Activated CD8-positive, alpha-beta memory T cell treated with anti-CD3 and anti-CD28 coated beads for 36 hours (primary cell): Measurements from ENCODE around the gene DIAPH3. TPM values are rescaled to one million over a fixed set of nuclear protein-coding genes. Genes with fewer than 3 reads are reported as not detected.

Experiments used
- CTCF ChIA-PET: fragments of 350-600 bp; sonication (Branson Sonifier 250); formaldehyde crosslinking; loops from one replicate; lab custom pipeline; 2021; ENCODE audit warnings: antibody characterized with exemption; lab: Charles Lee
- POLR2A ChIA-PET: fragments of 350-600 bp; sonication (Branson Sonifier 250); formaldehyde crosslinking; loops from one replicate; lab custom pipeline; 2021; ENCODE audit warnings: antibody characterized with exemption; lab: Charles Lee
- total RNA-seq, 2 experiments: library from RNA; stranded (reverse); gene quantifications; one replicate each; pipeline ENCODE4 v1.2.3, GENCODE V29; 2021

Gene DIAPH3
- total RNA-seq, 2 experiments from 2014 or later = 18.8 to 19.0 TPM

DNA sequence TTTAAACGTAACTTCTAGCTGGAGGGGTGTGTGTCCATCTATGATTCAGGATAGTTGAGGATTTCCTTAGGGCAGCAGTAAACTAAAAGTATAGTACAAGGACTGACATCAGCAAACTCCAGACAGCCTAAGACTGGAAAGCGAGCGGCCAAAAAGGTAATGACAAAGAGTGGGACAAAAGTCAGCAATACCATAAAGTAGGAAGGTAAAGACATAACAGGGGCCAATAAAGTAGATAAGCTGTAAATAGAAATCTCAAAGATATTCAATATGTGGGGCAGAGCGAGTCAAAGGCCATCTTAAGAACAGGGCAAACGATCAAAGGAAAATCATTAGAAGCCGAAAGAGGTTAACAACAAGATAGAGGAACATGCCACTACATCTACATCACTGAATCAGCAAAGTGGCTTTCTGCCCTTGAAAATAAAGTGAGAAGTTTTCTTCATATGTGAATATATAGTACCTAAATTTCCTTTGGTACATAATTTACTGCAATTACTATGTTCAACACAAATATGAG, 167.2 kb downstream of the DIAPH3 start:
- CTCF ChIA-PET = no interaction called here
- POLR2A ChIA-PET = no interaction called here

GRCh38 chr13:59991395-59991794, 172.3 kb downstream of the DIAPH3 start:
- ChIA-PET CTCF (no interaction called here), POLR2A (no interaction called here)

DNA sequence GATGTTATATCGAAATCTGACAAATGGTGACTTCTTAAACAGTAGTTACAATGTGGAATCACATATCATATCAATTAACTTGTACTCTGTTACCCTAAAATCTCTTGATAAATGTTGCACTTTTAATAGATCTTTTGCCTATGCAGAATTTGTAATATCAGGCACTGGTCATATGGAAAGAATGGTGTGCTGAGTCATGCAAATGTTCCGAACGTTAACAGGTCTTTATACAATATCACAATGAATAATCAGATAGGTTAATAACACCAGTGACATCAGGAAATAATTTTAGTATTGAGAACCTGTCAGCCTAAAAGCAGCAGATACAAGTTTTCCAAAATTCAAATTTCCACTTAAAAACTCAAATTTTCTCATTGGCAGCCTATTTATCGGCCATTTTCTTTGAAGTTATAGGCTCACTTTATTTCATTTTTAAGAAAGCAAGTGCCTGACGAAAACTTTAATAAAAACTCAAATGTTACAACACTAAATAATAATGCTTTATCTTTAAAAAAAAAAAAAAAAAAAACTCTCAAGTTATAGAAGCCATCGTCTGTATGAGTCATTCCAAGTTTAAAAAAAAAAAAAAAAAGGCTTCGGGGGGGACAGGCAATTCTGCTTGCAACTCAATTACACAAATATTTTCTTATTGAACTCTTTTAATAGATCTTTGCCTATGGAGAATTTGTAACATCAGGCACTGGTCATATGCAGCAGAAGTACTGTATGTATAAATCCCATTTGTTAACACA, 180.9 kb downstream of the DIAPH3 start:
- ChIA-PET POLR2A (no interaction called here), CTCF (no interaction called here)

DNA sequence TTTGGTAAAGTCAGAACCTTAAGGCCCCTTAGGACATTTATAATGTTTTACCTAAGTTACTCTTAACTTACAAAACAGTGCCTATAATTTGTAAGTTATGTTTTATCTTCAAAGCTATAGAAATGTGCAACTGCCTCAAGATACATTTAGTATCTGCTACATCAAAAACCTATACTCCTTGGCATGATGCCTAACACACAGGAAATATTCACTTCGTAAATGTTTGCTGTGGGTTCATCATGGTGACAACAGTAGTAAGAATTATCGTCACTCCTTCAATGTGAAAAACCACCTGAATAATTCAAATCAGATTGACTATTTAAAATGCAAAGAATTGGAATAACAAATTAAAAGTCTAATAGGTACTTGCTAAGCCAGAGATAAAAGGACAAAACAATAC, 184.1 kb downstream of the DIAPH3 start:
- ChIA-PET POLR2A (no interaction called here), CTCF (no interaction called here)

GRCh38 chr13:59978862-59979261, 184.9 kb downstream of the DIAPH3 start:
- CTCF ChIA-PET = no interaction called here
- POLR2A ChIA-PET = no interaction called here

DNA sequence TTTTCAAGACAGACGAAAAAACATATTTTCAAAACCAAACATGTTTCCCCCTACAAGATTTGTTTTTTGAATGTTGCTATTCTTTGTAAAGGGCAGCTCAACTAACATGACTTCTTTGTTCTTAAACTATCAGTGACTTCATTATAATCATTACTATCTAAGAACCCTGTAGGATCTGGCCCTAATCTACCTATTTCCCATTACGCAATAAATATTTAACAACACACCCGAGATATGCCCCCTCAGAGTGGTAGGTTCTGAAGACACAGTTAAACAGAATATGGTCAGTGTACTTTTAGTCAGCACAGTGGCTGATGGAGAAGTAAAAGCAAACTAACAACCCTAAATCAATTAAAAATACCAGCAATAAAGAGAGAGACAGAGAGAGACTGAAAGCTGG, 186.9 kb downstream of the DIAPH3 start:
- CTCF ChIA-PET = no interaction called here
- POLR2A ChIA-PET = no interaction called here

- POLR2A ChIA-PET = no interaction called here
- CTCF ChIA-PET = no interaction called here
Measured at GRCh38 chr13:59975807-59976435, 187.8 kb downstream of the DIAPH3 start.

DNA sequence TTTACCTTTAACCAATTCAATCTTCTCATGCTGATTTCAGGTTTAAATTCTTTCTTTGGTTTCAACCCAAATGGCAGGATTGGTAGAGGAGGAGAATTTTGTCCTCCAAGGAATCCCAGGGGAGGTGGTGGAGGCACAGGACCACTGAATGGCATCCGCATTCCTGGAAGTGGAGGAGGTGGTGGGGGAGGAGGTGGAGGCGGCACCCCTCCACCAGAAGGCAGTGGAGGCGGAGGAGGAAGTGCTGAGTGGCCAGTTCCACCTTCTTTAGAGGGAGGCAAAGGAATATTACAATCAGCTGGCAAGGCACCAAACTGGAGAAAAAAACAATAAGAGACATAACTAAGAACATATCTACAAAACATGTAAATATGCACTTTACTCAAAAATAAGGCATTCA, 192.9 kb downstream of the DIAPH3 start:
- ChIA-PET POLR2A (no interaction called here), CTCF (no interaction called here)

GRCh38 chr13:59963827-59964226, 199.9 kb downstream of the DIAPH3 start:
- CTCF ChIA-PET = no interaction called here
- POLR2A ChIA-PET = no interaction called here

- ChIA-PET CTCF (no interaction called here), POLR2A (no interaction called here)
Measured at GRCh38 chr13:59963383-59963782, 200.3 kb downstream of the DIAPH3 start.

- ChIA-PET POLR2A (no interaction called here), CTCF (no interaction called here)
Measured at GRCh38 chr13:59962343-59962742, 201.4 kb downstream of the DIAPH3 start.

GRCh38 chr13:59960683-59961082, 203.0 kb downstream of the DIAPH3 start:
- CTCF ChIA-PET = no interaction called here
- POLR2A ChIA-PET = no interaction called here

DNA sequence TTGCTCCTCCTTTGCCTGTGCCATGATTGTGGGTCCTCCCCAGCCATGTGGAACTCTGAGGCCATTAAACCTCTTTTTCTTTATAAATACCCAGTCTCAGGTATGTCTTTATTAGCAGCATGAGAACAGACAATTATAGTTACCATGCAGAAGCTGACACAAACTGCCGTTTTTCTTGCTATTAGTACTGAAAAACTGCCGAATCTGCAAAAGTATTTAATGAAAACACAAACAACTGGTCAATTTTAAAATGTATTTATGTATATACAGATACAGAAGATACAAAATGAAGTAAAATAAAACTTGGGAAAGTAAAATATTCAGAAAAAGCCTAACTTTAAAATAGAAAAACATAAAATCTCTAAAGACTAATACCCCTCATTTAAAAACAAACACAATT, 206.3 kb downstream of the DIAPH3 start:
- ChIA-PET CTCF (no interaction called here), POLR2A (no interaction called here)

DNA sequence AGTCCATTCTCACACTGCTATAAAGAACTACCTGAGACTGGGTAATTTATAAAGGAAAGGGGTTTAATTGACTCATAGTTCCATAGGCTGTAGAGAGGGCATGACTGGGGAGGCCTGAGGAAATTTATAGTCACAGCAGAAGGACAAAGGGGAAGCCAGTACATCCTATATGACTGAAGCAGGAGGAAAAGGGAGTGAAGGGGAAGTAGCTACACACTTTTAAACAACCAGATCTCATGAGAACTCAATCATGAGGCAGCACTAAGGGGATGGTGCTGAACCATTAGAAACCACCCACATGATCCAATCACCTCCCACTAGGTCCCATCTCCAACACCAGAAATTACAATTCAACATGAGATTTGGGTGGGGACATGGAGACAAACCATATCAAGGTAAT, 209.1 kb downstream of the DIAPH3 start:
- CTCF ChIA-PET = no interaction called here
- POLR2A ChIA-PET = no interaction called here

DNA sequence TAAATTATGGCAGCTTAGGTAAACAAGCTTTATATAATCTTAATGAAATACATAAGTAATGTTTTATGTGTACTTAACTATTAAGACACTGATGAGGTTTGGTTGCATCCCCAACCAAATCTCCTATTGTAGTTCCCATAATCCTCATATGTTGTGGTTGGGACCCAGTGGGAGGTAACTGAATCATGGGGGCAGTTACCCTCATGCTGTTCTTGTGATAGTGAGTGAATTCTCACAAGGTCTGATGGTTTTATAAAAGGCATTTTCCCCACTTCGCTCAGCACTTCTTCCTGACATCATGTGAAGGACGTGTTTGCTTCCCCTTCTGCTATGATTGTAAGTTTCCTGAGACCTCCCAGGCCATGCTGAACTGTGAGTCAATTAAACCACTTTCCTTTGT, 212.7 kb downstream of the DIAPH3 start:
- POLR2A ChIA-PET = no interaction called here
- CTCF ChIA-PET = no interaction called here

DNA sequence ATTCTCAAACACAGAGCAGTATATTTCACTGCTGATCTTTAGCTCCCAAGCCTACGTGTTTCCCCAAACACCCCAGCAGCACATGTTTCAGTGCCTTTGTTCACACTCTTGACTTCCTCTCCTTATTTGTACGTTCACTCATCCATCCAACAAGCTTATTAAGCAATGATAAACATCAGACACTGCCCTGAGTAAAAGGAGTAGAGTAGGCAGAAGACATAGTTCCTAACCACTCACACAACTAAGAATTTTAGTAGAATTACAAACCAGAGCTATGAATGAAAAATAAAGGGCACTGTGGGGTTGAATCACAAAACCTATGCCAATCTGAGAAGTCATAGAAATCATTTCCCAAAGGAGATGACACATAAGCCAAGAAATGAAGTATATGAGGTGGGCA, 213.5 kb downstream of the DIAPH3 start:
- ChIA-PET POLR2A (no interaction called here), CTCF (no interaction called here)

- CTCF ChIA-PET = interaction anchor here (0.6 kb wide), 1 partner anchor 454 kb away, joined by 3 read pairs; no protein-coding TSS in a partner anchor
- POLR2A ChIA-PET = no interaction called here
Measured at GRCh38 chr13:59948686-59949085, 215.0 kb downstream of the DIAPH3 start.

DNA sequence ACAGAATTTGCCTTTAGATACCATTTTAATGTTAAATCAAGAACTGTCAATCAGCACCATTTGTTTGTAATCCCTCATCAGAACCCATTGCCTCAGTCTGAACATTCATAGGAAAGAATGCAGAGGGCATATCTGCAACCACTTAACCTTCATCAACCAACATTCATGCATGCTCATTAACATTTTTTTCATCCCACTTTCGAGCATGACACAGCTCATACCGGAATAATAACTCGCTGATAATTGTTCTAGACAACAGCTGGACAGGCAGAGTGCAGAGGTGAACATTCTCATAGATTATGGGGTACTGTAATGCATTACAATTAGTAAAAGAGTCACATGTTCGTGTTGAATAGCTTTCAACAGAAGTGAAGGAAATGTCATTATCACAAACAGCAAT, 216.8 kb downstream of the DIAPH3 start:
- ChIA-PET POLR2A (no interaction called here), CTCF (no interaction called here)

GRCh38 chr13:59931621-59932020, 232.1 kb downstream of the DIAPH3 start:
- CTCF ChIA-PET = no interaction called here

GRCh38 chr13:59924256-59924655, 239.5 kb downstream of the DIAPH3 start:
- ChIA-PET CTCF (no interaction called here), POLR2A (no interaction called here)

More at GRCh38 chr13:59931621-59932020, 232.1 kb downstream of the DIAPH3 start:
- POLR2A ChIA-PET = no interaction called here

- ChIA-PET CTCF (no interaction called here), POLR2A (no interaction called here)
Measured at GRCh38 chr13:59915252-59915651, 248.5 kb downstream of the DIAPH3 start.
